BE2C (cell line): ENCODE data around the gene POLR3GL.
A peak's percentile ranks its signal among the peaks of the same experiment; 100 is the strongest.

ENCODE experiments used
- DNase-seq: peaks from one replicate; pipeline ENCODE4 v3.0.0-alpha.2; 2020
- H3K27me3 ChIP-seq: fragments of 250-450 bp; sonication (Bioruptor Pico); 2 replicates; pipeline ENCODE4 v1.5.1; 2020; ENCODE audit warnings: mild to moderate bottlenecking
- H3K36me3 ChIP-seq: fragments of 250-450 bp; sonication (Bioruptor Pico); 2 replicates; pipeline ENCODE4 v1.5.1; 2020; ENCODE audit warnings: mild to moderate bottlenecking
- H3K4me1 ChIP-seq: fragments of 250-450 bp; sonication (Bioruptor Pico); 2 replicates; pipeline ENCODE4 v1.5.1; 2020
- H3K4me3 ChIP-seq: 2 replicates; pipeline ENCODE4 v1.5.1; 2011; ENCODE audit warnings: low read depth, low read length
- H3K9me3 ChIP-seq: fragments of 250-450 bp; sonication (Bioruptor Pico); 2 replicates; pipeline ENCODE4 v1.5.1; 2020
- TF ChIP-seq, protein P1 (sequence below): IDR thresholded peaks from 2 replicates; pipeline ENCODE4 v1.5.1; 2012; ENCODE audit warnings: mild to moderate bottlenecking, low read depth, low read length

POLR3GL gene

GRCh38 chr1:145991735-145992412 lies 27.4 kb downstream of the POLR3GL start:
- no peaks in the 10 kb centered on the region for H3K27me3 ChIP-seq
- H3K36me3 ChIP-seq: peaks cover 33% of the 10 kb centered on the region
- no peaks in the 10 kb centered on the region for H3K4me1 ChIP-seq
- H3K9me3 ChIP-seq: no peaks in the 10 kb centered on the region
- TF ChIP-seq, protein P1, sequence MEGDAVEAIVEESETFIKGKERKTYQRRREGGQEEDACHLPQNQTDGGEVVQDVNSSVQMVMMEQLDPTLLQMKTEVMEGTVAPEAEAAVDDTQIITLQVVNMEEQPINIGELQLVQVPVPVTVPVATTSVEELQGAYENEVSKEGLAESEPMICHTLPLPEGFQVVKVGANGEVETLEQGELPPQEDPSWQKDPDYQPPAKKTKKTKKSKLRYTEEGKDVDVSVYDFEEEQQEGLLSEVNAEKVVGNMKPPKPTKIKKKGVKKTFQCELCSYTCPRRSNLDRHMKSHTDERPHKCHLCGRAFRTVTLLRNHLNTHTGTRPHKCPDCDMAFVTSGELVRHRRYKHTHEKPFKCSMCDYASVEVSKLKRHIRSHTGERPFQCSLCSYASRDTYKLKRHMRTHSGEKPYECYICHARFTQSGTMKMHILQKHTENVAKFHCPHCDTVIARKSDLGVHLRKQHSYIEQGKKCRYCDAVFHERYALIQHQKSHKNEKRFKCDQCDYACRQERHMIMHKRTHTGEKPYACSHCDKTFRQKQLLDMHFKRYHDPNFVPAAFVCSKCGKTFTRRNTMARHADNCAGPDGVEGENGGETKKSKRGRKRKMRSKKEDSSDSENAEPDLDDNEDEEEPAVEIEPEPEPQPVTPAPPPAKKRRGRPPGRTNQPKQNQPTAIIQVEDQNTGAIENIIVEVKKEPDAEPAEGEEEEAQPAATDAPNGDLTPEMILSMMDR: no peak
- no peak overlapping the region for H3K4me3 ChIP-seq
- DNase-seq: no peak

DNA sequence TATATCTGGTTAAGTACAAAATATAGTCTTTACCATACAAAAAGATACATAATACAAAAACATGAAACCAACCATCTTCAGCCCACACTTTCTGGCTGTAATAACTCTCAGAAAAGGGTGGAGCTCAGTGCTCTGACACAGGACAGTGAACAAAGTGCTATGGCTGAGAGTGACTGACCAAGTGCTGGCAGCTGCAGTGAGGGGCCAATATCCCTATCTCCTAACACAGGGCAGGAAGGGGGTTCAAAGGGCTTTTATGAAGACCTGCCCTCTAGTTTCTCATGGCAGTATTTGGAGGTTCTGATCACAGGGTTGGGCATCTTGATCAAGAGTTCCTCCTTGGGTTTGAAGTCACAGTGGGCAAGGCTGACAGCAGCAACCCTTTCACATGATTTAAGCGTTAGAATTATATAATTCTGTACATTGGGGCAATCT lies 28.0 kb downstream of the POLR3GL start:
- H3K36me3 ChIP-seq: peaks cover 33% of the 10 kb centered on the region
- TF ChIP-seq, protein P1: no peak
- H3K4me1 ChIP-seq: peaks cover 5% of the 10 kb centered on the region
- H3K9me3 ChIP-seq: no peaks in the 10 kb centered on the region
- H3K27me3 ChIP-seq: no peaks in the 10 kb centered on the region
- no peak for DNase-seq
- H3K4me3 ChIP-seq: no peak overlapping the region; the same call in 1 of the 2 replicates

DNA sequence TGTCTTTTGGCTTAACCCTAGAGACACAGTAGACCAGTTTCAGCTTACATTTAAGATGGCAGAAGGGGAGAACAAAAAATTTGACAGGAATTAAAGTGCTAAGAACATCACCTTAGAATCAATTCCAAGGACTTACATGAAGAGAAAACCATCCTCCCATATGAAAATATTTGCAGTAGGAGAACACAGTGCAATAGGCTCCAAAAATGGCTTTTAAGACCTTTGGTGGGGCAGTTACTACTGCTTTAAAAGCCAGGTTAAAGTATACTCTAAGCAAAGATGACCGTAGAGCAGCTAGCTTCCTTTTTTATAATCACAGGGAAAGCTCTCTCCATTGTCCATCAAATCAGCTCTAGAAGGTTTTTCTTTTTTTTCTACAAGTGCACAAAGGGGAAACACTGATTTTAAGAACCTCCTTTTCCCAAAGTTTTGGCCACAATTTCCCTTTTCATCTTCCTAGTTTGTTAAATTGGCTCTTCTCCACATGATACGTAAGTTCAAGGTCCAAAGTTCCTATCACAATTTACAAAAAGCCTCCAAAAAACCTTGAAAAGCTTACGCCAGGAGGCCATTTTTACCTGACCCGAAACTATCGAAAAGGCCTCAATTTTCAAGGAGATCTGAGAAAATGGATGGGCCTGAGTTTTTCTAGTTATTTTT lies 28.6 kb downstream of the POLR3GL start:
- H3K4me3 ChIP-seq: peak overlapping the region; percentile 7; the same call in 1 of the 2 replicates
- H3K36me3 ChIP-seq: peaks cover 33% of the 10 kb centered on the region
- DNase-seq: no peak
- peaks cover 6% of the 10 kb centered on the region for H3K4me1 ChIP-seq
- H3K27me3 ChIP-seq: no peaks in the 10 kb centered on the region
- H3K9me3 ChIP-seq: no peaks in the 10 kb centered on the region
- TF ChIP-seq, protein P1: no peak

GRCh38 chr1:145993618-145994390 lies 29.3 kb downstream of the POLR3GL start:
- H3K4me1 ChIP-seq: peaks cover 6% of the 10 kb centered on the region
- peak overlapping the region; percentile 83 for H3K4me3 ChIP-seq

DNA sequence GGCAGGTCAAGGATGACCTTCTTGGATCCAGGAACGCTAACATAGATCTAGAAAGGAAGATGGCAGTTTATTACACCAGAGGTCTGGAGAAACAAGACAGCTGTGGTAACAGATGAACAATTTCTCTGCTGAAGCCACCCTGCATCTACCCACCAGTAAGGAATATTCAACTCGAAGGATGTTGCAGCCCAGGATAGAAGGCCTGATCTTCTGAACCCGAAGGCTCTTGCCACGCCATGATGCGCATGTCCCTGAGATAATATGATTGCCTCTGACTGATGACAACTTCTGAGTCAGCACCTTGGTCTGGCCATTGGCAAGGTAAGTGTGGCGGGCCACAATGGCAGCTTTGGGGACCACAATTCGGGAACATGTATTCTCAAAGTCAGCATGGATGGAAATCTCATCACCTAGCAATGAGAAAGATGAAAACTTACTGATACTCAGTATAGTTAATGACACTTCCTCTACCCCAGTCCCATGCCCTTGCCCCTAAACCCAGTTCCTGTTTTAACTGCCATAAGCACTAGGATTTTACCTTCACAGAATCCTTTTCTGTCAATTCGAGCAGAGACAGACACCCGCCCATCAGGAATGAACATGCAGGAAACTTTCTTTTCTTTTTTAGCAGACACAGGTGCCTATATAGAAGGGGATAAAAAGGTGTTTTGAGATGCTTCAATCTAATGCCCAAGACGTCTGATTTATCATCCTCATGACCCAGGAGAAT lies 30.1 kb downstream of the POLR3GL start:
- Histone ChIP-seq H3K4me1 (peaks cover 6% of the 10 kb centered on the region), H3K27me3 (no peaks in the 10 kb centered on the region), H3K36me3 (peaks cover 33% of the 10 kb centered on the region), H3K9me3 (no peaks in the 10 kb centered on the region), H3K4me3 (peak overlapping the region; percentile 83)
- TF ChIP-seq, protein P1: no peak
- DNase-seq: no peak

More at GRCh38 chr1:145993618-145994390, 29.3 kb downstream of the POLR3GL start:
- DNase-seq: no peak
- no peaks in the 10 kb centered on the region for H3K9me3 ChIP-seq
- peaks cover 33% of the 10 kb centered on the region for H3K36me3 ChIP-seq
- H3K27me3 ChIP-seq: no peaks in the 10 kb centered on the region
- TF ChIP-seq, protein P1: no peak
